Activated T-cell treated with anti-CD3 and anti-CD28 coated beads, Interleukin-2, amount 50 U/mL, for 1 hour (primary cell): ENCODE results near the gene SPATA4.

Source experiments
- DNase-seq: peaks from one replicate; pipeline ENCODE4 v3.0.0-alpha.2; 2020

SPATA4 gene

DNA sequence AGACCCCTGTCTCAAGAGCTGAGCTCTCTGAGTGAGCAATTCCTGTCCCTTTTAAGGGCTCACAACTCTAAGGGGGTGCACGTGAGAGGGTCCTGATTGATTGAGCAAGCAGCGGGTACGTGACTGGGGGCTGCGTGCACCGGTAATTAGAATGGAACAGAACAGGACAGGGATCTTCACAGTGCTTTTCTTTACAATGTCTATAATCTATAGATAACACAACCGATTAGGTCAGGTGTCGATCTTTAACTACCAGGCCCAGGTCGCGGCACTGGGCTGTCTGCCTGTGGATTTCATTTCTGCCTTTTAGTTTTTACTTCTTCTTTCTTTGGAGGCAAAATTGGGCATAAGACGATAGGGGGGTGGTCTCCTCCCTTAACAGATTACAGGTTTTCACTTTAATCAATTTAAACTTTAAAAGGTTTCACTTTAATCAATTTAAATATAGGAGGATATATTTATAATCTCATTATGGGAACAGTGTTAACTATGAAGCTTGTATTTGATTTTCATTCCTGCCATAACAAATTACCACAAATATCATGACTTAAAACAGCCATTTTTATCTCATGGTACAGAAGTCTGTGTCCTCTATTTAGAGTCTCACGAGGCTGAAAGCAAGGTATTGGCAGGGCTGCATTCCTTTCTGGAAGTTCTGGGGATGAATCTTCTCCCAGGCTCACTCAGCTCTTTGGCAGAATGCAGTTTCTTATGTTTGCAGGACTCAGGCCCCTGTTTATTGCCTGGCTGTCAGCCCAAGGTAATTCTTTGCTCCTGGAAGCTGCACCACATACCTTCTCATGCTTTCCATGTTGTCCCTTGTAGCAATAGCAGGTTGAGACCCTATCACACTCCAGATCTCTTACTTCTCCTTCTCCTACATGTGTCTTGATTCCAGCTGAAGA, 5.2 kb downstream of the SPATA4 start:
- DNase-seq: no peak

DNA sequence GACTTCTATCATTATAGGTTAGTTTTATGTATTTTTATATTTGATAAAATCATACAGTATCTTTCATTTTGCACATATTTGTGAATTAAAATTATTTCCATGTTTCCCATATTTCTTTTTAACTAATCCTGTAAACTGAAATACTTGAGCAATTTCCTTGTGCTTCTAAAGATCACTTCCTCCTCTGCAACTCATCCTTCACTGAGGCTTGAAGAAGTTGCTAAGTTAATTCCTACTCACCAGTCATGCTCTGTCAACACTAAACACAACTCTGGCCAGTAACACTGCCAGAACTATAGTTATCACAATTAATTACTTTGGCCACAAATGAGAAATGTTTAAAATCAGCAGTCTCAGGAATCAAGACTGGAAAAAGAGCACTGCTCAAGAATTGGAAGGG, 6.7 kb downstream of the SPATA4 start:
- no peak for DNase-seq

DNA sequence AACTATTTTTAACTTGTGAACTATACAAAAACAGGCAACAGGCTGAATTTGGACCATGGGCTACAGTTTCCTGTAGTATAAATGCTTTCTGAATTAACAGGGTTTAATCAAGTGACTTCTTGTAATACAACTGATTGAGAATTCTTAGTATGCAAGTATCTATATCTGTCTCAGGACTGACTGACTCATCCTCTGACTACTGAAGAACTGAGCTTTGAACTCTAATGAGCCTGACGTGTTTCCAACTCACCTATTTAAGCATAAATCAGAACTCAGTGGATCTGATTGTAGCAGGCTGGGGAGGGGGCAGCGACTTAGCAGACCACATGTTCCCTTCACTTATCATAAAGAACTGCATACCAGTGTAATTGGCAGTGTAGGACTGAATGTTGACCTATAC, 7.8 kb downstream of the SPATA4 start:
- no peak for DNase-seq

DNA sequence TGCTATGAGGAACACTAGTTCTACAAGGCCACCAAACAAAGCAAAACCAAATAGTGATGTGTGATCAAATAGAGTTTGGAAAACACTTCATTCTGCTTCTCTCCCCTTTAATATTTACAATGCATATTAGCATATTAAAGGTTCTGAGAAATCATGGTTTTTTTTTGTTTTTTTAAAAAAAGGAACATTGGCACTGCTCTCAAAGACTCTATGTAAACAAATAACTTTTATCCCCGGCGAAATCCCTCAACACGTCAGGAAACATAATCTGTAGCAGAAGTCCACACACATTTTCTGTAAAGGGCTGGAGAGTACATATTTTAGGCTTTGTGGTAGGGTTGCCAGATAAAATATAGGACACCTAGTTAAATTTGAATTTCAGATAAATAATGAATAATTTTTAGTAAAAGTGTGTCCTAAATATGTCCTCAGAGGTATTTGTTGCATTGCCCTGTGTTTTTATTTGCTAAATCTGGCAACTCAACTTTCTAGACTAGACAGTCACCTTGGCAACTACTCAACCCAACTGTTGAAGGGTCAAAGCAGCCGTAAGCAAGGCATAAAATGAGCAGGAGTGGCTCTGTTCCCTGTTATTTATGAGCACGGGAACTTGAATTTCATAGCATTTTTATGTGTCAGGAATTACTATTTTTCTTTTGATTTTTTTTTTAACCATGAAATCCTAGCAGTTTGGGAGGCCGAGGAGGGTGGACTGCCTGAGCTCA, 8.6 kb downstream of the SPATA4 start:
- DNase-seq: no peak

DNA sequence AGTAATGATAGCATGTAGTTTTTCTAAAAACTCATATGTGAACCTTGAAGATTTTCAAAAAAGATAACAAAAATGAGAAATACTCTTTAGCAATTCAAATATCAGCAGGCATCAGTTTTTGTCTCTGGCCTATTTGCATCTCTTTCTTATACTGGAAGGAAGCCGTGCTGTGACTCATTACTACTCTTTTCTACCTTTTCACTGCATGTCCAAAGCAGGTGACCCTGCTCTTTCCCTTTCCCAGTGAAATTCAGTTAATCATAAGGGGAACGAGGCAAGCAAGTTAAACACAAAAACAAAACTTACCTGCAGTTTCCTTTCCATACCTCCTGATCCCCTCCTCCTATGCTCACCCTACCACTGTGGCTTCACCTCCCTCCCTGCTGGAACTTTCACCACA, 9.3 kb downstream of the SPATA4 start:
- DNase-seq: no peak

DNA sequence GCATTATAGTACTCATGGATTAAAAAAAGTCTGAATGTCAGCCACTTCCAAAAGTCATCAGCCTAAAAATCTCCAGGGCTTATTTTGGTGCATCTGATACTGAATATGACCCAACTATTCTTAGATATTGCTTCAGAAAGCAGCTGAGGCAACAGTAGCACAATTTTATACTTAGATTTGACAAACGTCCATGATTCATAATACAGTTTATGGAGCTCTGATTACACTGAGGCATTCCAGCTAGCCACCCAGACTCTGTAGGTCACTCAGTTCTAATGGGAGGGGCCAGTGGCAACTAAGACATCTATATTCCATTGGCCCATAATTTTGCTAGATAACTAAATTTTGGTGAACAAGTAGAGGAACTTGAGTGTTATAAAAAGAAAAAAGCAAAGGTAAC, 10.3 kb downstream of the SPATA4 start:
- DNase-seq: no peak

DNA sequence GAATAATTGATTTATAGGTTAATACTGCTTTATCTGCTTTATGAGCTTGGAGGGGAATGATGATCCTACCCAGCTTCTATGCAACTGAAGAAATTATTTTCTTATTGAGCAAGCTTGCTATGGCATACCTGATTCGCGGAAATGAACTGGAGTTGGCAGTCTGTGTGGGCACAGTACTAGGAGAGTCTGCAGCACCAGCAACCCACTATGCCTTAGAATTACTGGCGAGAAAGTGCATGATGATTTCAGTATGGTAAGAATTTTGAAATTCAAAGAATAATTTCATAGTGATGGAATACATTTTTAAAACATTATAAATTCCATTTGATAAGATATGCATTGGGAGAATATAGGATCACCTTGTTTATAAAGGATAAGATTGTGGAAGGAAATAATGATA, 32.3 kb downstream of the SPATA4 start:
- no peak for DNase-seq

DNA sequence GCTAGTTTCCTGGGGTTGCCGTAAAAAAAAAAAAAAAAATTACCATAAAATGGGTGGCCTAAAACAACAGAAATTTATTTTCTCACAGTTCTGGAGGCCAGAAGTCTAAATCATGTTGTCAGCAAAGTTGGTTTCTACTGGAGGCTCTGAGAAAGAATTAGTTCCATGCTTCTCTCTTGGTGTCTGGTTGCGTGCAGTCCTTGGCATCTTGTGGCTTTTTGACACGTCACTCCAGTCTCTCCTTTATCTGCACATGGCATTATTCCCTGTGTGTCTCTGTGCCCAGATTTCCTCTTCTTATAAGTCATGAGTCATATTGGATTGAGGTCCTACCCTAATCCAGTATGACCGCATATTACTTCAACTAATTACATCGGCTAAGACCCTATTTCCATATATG, 38.7 kb downstream of the SPATA4 start:
- no peak for DNase-seq

DNA sequence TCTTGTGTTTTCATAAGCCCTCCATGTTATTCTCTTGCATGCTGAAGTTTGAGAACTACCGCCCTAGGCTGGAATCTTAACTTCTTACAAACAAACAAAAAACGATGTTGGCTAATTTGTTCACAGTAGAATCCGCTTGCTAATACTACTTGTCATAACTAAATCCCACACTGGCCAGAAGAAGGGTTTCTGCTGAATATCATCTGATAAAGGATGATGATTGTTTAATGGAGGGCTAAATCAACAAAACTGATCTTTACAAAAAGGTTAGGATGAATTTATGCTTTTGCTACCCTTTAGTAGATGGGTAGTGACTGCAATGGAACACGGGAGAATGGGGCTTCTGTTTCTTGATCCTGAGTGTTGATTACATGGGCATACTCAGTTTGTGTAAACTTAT, 42.3 kb downstream of the SPATA4 start:
- DNase-seq: no peak

DNA sequence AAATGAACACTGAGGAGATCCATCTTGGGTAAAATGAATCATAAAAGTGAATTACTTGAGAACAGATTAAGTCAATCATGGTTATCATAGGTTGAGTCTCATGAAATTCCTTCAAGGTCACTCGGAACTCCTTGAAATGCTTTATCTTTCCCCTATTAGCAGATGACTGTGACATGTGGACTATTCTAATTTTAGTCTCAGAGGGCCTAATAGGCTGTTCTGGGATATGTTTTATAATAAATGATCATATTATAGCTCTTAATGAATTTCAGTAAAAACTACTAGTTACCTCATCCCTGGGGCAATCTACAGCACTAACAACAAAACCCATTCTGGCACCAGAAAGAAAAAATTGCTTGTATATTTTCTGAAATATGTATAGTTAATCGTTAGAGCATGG, 44.7 kb downstream of the SPATA4 start:
- DNase-seq: no peak

DNA sequence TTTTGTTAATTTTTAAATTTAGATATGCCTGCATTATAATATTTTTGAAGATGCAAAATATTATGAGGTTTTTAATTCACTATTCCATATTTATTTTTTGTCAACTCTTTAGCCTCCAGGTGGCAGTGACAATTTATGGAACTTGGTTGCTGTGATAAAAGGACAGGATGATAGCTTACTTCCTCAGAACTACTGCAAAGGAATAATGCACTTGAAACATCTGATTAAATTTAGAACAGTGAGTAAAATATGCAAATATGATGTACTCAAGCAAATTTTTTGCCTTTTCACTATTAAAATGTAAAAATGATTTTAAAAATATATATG, 45.1 kb downstream of the SPATA4 start:
- DNase-seq: no peak

DNA sequence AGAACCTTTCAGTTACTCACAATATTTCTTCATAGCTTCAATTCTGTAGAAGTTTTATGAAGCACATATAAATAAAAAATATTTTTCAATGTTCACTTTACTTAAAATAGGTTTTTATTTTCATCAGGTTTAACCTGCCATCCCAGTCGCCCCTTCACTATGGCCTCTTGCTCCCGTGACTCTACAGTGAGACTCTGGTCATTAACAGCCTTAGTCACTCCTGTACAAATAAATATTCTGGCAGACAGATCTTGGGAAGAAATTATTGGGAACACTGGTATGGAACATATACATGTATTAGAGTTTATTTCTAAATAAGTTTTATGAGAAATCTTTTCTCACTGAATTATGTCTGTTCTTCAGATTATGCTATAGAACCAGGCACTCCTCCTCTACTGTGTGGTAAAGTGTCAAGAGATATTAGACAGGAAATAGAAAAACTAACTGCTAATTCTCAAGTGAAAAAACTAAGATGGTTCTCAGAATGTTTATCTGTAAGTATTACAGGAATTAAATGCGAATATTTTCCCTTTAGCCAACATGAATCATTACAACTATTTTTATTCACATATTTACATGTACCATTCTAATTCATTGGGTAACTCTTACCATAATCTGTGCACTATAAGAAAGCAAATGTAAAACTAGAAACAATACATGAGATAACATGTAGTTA, 45.6 kb downstream of the SPATA4 start:
- no peak for DNase-seq

DNA sequence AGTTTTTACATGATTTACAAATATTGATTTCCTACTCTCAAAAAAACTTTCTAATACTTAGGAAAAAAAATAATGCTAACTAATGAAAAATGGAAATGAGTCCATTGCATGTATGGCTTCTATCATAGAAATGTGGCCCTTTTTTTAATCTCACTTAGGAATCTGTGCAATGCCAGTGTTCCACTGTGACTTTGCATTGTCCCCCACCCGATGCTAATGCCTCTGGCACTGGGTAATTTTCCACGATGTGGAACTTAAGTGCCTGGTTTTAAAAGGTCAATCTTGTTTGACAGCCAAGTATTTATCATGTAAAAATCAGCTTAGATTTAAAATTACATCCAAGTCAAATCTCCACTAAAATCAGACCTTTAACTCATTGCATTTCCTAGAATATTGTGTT, 53.1 kb downstream of the SPATA4 start:
- no peak for DNase-seq

DNA sequence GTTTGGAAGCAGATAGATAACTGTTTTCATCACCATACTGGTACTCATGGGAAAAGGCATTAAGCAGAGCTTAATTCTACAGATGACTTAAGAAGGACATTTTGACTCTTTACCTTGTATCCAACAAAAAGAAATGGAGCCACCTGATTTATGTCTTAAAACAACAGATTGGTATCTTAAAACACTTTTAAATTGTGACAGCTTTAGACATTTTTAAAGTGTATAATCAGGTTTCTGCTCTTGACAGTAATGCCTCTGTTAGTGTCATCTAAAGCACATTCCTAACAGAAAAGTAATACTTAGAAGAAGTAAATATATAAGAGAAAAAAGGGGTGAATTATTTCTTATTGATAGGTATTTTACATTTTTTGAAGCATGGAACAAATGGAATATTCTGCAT, 55.9 kb downstream of the SPATA4 start:
- DNase-seq: no peak

DNA sequence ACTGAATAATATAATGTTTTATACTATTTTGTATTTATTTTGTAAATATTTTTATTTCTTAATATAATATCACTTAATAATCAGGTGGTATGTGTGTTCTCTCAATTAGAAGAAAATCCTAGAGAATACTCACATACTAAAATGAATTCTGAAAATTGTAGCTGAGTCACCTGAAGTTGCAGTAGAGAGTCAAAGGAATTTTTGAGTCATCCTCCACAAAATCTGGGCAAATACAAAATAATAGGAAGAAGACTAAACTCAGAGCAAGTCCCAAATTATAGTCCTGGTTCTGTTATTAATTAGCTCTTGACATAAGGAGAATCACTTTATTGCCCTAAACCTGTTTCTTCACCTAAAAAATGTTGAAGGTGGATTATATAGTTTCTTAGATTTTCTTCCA, 57.8 kb downstream of the SPATA4 start:
- DNase-seq: no peak

DNA sequence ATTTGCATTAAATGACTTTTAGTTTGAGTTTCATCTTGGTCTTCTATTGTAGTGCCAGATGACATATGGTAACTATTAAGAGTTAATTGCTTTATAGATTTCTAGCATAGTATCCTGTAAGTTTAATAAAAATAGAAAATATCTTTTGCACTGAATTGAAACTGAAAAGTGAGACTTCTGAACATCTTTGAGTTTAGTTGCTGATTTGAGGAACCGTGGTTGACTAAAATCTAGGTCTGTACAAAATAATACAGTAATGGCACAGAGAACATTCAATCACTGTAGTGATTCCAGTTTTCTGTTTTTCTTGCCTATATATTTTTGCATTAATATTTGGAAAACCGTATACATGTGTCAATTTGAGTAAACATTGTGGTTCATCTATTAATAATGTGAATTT, 60.7 kb downstream of the SPATA4 start:
- no peak for DNase-seq
